ENCODE results near the gene KIAA0753. TPM values are rescaled to one million over a fixed set of nuclear protein-coding genes. Genes with fewer than 3 reads are reported as not detected.

Gene KIAA0753
- total and polyA plus RNA-seq, 4 donors = 5.3 to 31.9 (median 12.8) TPM

GRCh38 chr17:6670571-6670970, 30.1 kb upstream of the KIAA0753 start:
- DNase-seq (no peak), ATAC-seq (ENCODE audit: insufficient read depth, low FRiP score) (no peak)
- Histone ChIP-seq H3K9me3 (ENCODE audit: control insufficient read depth in 4 of 4, insufficient read depth in 3 of 4, low read length in 3 of 4) (no peaks in the 10 kb centered on the region), H3K27ac (ENCODE audit: low read depth in 1 of 2, low read length in 1 of 2) (no peak overlapping the region), H3K9ac (ENCODE audit: insufficient read depth in 1 of 2, low read length in 2 of 2) (no peak overlapping the region), H3K36me3 (ENCODE audit: control insufficient read depth in 4 of 4, insufficient read depth in 4 of 4, low read length in 4 of 4) (no peaks in the 10 kb centered on the region), H3K4me3 (no peak overlapping the region), H3K4me1 (ENCODE audit: control insufficient read depth in 5 of 5, insufficient read depth in 5 of 5, low read length in 5 of 5) (no peaks in the 10 kb centered on the region), H3K27me3 (ENCODE audit: control insufficient read depth in 3 of 3, insufficient read depth in 3 of 3, low read length in 2 of 3) (peaks cover 0 to 7% (median 4%) of the 10 kb centered on the region in 3 donors)
- TF ChIP-seq CTCF (IDR thresholded peaks at IDR 0.05; ENCODE audit: control extremely low read depth, extremely low read depth) = no peak
- WGBS, 2 donors = 93 to 94% methylated on average over 8 of the region's 8 CpGs

DNA sequence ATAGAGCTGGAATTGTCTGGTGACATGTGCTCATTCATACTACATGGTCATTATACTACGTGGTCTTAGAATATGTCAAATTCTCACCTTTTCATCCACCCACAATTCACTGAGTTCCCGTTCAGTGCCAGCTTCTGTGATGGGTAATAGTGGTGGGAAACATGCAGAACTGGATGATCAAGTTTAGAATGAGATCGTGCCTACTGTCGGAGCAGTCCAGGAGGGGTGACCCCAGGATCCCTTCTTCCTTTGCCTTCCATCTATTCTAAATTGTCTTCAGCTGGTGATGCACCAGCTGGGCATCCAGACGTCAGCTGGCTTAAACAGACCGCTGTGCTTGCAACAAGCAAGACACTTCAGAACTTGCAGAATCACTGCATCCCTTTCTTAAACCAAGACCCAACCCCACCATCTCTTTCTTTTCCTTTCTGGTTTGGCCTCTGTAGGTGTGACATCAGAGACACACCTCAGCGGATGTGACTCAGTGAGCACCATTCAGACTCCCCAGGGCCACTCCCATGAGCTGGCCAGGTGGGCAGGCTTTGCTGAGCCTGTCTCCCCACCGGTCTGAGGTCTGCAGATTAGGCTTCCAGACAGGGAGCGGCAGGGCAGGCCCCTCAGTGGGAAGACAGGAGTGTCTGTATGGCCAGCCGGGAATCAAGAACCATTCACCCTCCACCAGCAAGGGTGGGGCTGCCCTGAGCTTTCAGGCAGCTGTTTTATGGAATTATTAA, 29.1 kb upstream of the KIAA0753 start:
- no peaks in the 10 kb centered on the region for H3K36me3 ChIP-seq (ENCODE audit: control insufficient read depth in 4 of 4, insufficient read depth in 4 of 4, low read length in 4 of 4)
- no peak for TF ChIP-seq CTCF (IDR thresholded peaks at IDR 0.05; ENCODE audit: control extremely low read depth, extremely low read depth)
- H3K4me1 ChIP-seq (ENCODE audit: control insufficient read depth in 5 of 5, insufficient read depth in 5 of 5, low read length in 5 of 5) = no peaks in the 10 kb centered on the region
- peaks cover 0 to 7% (median 4%) of the 10 kb centered on the region in 3 donors for H3K27me3 ChIP-seq (ENCODE audit: control insufficient read depth in 3 of 3, insufficient read depth in 3 of 3, low read length in 2 of 3)
- no peak for ATAC-seq (ENCODE audit: insufficient read depth, low FRiP score)
- no peaks in the 10 kb centered on the region for H3K9me3 ChIP-seq (ENCODE audit: control insufficient read depth in 4 of 4, insufficient read depth in 3 of 4, low read length in 3 of 4)
- no peak overlapping the region for H3K4me3 ChIP-seq
- DNase-seq = no peak
- H3K27ac ChIP-seq (ENCODE audit: low read depth in 1 of 2, low read length in 1 of 2) = no peak overlapping the region
- no peak overlapping the region for H3K9ac ChIP-seq (ENCODE audit: insufficient read depth in 1 of 2, low read length in 2 of 2)
- 78 to 84% methylated on average over 10 of the region's 10 CpGs for WGBS, 2 donors

DNA sequence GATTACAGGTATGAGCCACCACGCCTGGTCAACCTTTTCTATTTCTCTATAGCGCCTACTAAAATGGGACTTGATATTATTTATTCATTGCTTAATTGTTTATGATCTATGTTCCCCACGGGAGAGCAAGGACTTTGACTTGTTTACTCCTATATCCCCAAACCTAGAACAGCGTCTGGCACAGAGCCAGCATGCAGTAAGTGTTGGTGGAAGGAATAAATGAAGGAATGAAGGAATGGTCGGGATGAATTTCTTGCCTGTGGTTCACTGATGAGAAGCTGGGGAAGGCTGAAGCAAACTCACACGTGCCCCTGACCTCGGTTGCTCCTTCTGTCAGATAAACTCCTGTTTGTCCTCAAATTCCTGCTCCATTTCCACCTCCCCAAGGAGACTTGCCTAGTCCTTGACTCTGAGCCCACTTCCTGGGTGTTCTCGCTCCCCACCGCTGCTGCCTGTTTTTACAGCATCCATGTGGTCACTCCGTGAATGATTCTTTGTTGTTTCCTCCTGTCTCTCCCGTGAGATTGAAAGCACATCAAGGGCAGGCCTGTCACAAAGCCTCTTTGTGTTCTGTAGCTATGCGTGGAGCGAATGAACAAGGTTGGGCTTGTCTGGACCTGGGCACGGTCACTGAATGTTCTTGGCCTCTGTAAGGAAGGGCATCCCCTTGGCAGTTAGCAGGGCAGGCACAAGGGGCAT, 28.4 kb upstream of the KIAA0753 start:
- Histone ChIP-seq H3K9me3 (ENCODE audit: control insufficient read depth in 4 of 4, insufficient read depth in 3 of 4, low read length in 3 of 4) (no peaks in the 10 kb centered on the region), H3K27me3 (ENCODE audit: control insufficient read depth in 3 of 3, insufficient read depth in 3 of 3, low read length in 2 of 3) (peaks cover 0 to 7% (median 4%) of the 10 kb centered on the region in 3 donors), H3K4me1 (ENCODE audit: control insufficient read depth in 5 of 5, insufficient read depth in 5 of 5, low read length in 5 of 5) (no peaks in the 10 kb centered on the region), H3K4me3 (no peak overlapping the region), H3K9ac (ENCODE audit: insufficient read depth in 1 of 2, low read length in 2 of 2) (no peak overlapping the region), H3K27ac (ENCODE audit: low read depth in 1 of 2, low read length in 1 of 2) (no peak overlapping the region), H3K36me3 (ENCODE audit: control insufficient read depth in 4 of 4, insufficient read depth in 4 of 4, low read length in 4 of 4) (no peaks in the 10 kb centered on the region)
- 75 to 84% methylated on average over 14 of the region's 14 CpGs for WGBS, 2 donors
- ATAC-seq (ENCODE audit: insufficient read depth, low FRiP score) (no peak), DNase-seq (no peak)
- no peak for TF ChIP-seq CTCF (IDR thresholded peaks at IDR 0.05; ENCODE audit: control extremely low read depth, extremely low read depth)
